ENCODE results near the gene RHOT1.

DNA sequence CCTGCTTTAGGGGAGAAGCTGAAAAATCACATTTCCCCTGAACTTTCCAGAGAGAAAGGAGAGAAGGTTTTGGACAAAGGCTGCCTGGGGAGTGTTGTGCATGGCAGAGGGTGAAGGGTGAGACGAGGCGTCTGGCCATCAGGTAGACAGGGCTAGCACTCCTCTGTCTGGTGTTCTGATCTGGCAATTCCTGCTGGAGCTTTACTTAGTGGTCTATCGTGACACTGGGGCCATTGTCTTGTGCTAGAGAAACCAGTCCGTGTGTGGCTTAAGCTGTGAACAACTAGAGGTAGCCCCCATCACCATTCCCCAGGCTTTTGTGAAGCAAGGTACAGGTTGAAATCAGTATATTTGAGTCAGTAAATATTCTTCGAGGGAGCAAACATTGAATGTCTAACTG, 131.8 kb downstream of the RHOT1 start:
- TF ChIP-seq, protein P1, sequence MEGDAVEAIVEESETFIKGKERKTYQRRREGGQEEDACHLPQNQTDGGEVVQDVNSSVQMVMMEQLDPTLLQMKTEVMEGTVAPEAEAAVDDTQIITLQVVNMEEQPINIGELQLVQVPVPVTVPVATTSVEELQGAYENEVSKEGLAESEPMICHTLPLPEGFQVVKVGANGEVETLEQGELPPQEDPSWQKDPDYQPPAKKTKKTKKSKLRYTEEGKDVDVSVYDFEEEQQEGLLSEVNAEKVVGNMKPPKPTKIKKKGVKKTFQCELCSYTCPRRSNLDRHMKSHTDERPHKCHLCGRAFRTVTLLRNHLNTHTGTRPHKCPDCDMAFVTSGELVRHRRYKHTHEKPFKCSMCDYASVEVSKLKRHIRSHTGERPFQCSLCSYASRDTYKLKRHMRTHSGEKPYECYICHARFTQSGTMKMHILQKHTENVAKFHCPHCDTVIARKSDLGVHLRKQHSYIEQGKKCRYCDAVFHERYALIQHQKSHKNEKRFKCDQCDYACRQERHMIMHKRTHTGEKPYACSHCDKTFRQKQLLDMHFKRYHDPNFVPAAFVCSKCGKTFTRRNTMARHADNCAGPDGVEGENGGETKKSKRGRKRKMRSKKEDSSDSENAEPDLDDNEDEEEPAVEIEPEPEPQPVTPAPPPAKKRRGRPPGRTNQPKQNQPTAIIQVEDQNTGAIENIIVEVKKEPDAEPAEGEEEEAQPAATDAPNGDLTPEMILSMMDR (IDR thresholded peaks at IDR 0.05; ENCODE audit: insufficient read depth, low read length): no peak
- TF ChIP-seq POLR2AphosphoS5 (IDR thresholded peaks at IDR 0.05; ENCODE audit: low read depth): no peak
